HEK293 (cell line): Measurements from ENCODE around the gene TPPP3.
A peak's percentile ranks its signal among the peaks of the same experiment; 100 is the strongest.

Experiments
- EGR2 ChIP-seq: fragments of 450-650 bp; formaldehyde crosslinking; IDR thresholded peaks from 2 replicates; pipeline ENCODE4 v1.5.1; 2016; ENCODE audit warnings: low read depth, missing biosample characterization, missing genetic modification characterization
- GLIS2 ChIP-seq: fragments of 450-650 bp; formaldehyde crosslinking; IDR thresholded peaks from 2 replicates; pipeline ENCODE4 v1.5.1; 2016; ENCODE audit warnings: missing biosample characterization, missing genetic modification characterization
- HOXA7 ChIP-seq: sonication (generic); formaldehyde crosslinking; IDR thresholded peaks from 2 replicates; pipeline ENCODE4 v1.8.1; 2022; ENCODE audit warnings: missing genetic modification reagents, borderline replicate concordance
- HOXD13 ChIP-seq: sonication (generic); formaldehyde crosslinking; IDR thresholded peaks from 2 replicates; pipeline ENCODE4 v1.8.0; 2022; ENCODE audit warnings: missing genetic modification reagents, borderline replicate concordance
- IKZF3 ChIP-seq: fragments of 450-650 bp; IDR thresholded peaks from 2 replicates; pipeline ENCODE4 v1.5.0; 2018; ENCODE audit warnings: missing biosample characterization, mild to moderate bottlenecking, missing genetic modification characterization, moderate library complexity
- KLF1 ChIP-seq: fragments of 450-650 bp; formaldehyde crosslinking; IDR thresholded peaks from 2 replicates; pipeline ENCODE4 v1.5.1; 2016; ENCODE audit warnings: missing biosample characterization, missing genetic modification characterization
- KLF16 ChIP-seq: fragments of 450-650 bp; formaldehyde crosslinking; IDR thresholded peaks from 2 replicates; pipeline ENCODE4 v1.5.1; 2017; ENCODE audit warnings: missing biosample characterization, missing genetic modification characterization
- KLF8 ChIP-seq: fragments of 450-650 bp; formaldehyde crosslinking; IDR thresholded peaks from 2 replicates; pipeline ENCODE4 v1.5.1; 2016; ENCODE audit warnings: missing biosample characterization, missing genetic modification characterization
- KLF9 ChIP-seq: fragments of 450-650 bp; formaldehyde crosslinking; IDR thresholded peaks from 2 replicates; pipeline ENCODE4 v1.5.1; 2016; ENCODE audit warnings: missing biosample characterization, missing genetic modification characterization, low read depth
- SP7 ChIP-seq: fragments of 450-650 bp; formaldehyde crosslinking; IDR thresholded peaks from 2 replicates; pipeline ENCODE4 v1.5.1; 2016; ENCODE audit warnings: missing biosample characterization, missing genetic modification characterization
- WT1 ChIP-seq: fragments of 450-650 bp; formaldehyde crosslinking; IDR thresholded peaks from 2 replicates; pipeline ENCODE4 v1.5.1; 2016; ENCODE audit warnings: missing biosample characterization, missing genetic modification characterization
- ZBTB48 ChIP-seq: fragments of 450-650 bp; formaldehyde crosslinking; IDR thresholded peaks from 2 replicates; pipeline ENCODE4 v1.5.1; 2016; ENCODE audit warnings: missing biosample characterization, missing genetic modification characterization
- ZBTB8A ChIP-seq: fragments of 450-650 bp; formaldehyde crosslinking; IDR thresholded peaks from 2 replicates; pipeline ENCODE4 v1.5.1; 2016; ENCODE audit warnings: missing biosample characterization, missing genetic modification characterization
- ZNF10 ChIP-seq: fragments of 450-650 bp; formaldehyde crosslinking; IDR thresholded peaks from 2 replicates; pipeline ENCODE4 v1.5.1; 2017; ENCODE audit warnings: missing biosample characterization, missing genetic modification characterization
- ZNF202 ChIP-seq: fragments of 450-650 bp; formaldehyde crosslinking; IDR thresholded peaks from 2 replicates; pipeline ENCODE4 v1.5.1; 2016; ENCODE audit warnings: missing biosample characterization, missing genetic modification characterization, borderline replicate concordance
- ZNF341 ChIP-seq: fragments of 450-650 bp; formaldehyde crosslinking; IDR thresholded peaks from 2 replicates; pipeline ENCODE4; 2016; ENCODE audit warnings: low read depth, missing biosample characterization, missing genetic modification characterization
- ZNF350 ChIP-seq: fragments of 450-650 bp; formaldehyde crosslinking; IDR thresholded peaks from 2 replicates; pipeline ENCODE4 v1.5.0; 2017; ENCODE audit warnings: missing biosample characterization, mild to moderate bottlenecking, missing genetic modification characterization
- ZNF544 ChIP-seq: fragments of 450-650 bp; formaldehyde crosslinking; IDR thresholded peaks from 2 replicates; pipeline ENCODE4 v1.5.0; 2017; ENCODE audit warnings: missing biosample characterization, missing genetic modification characterization
- ZNF548 ChIP-seq: fragments of 450-650 bp; formaldehyde crosslinking; IDR thresholded peaks from 2 replicates; pipeline ENCODE4 v1.5.1; 2016; ENCODE audit warnings: missing biosample characterization, missing genetic modification characterization
- ZNF654 ChIP-seq: fragments of 450-650 bp; formaldehyde crosslinking; IDR thresholded peaks from 2 replicates; pipeline ENCODE4 v1.5.1; 2016; ENCODE audit warnings: low read depth, missing biosample characterization, missing genetic modification characterization
- ZNF660 ChIP-seq: fragments of 450-650 bp; IDR thresholded peaks from 2 replicates; pipeline ENCODE4 v1.5.1; 2018; ENCODE audit warnings: missing biosample characterization, mild to moderate bottlenecking, missing genetic modification characterization
- TF ChIP-seq, protein P1 (sequence below): IDR thresholded peaks from 2 replicates; pipeline ENCODE4 v1.6.1; 2011; ENCODE audit warnings: mild to moderate bottlenecking, low read depth, low read length, borderline replicate concordance
- TF ChIP-seq, protein P2 (sequence below): fragments of 450-650 bp; IDR thresholded peaks from 2 replicates; pipeline ENCODE4 v1.5.1; 2018; ENCODE audit warnings: missing biosample characterization, mild to moderate bottlenecking, missing genetic modification characterization
- TF ChIP-seq, protein P3 (sequence below): fragments of 450-650 bp; formaldehyde crosslinking; IDR thresholded peaks from 2 replicates; pipeline ENCODE4 v1.5.1; 2016; ENCODE audit warnings: missing biosample characterization, missing genetic modification characterization
- TF ChIP-seq, protein P4 (sequence below): fragments of 450-650 bp; formaldehyde crosslinking; IDR thresholded peaks from 2 replicates; pipeline ENCODE4 v1.5.1; 2017; ENCODE audit warnings: missing biosample characterization, missing genetic modification characterization
- TF ChIP-seq, protein P5 (sequence below): fragments of 450-650 bp; formaldehyde crosslinking; IDR thresholded peaks from 2 replicates; pipeline ENCODE4 v1.5.1; 2016; ENCODE audit warnings: missing biosample characterization, missing genetic modification characterization, low read depth
- TF ChIP-seq, protein P6 (sequence below): fragments of 450-650 bp; formaldehyde crosslinking; conservative IDR thresholded peaks from 2 replicates; pipeline ENCODE4 v1.5.1; 2016; ENCODE audit warnings: low read depth, missing biosample characterization, missing genetic modification characterization

Gene TPPP3

DNA sequence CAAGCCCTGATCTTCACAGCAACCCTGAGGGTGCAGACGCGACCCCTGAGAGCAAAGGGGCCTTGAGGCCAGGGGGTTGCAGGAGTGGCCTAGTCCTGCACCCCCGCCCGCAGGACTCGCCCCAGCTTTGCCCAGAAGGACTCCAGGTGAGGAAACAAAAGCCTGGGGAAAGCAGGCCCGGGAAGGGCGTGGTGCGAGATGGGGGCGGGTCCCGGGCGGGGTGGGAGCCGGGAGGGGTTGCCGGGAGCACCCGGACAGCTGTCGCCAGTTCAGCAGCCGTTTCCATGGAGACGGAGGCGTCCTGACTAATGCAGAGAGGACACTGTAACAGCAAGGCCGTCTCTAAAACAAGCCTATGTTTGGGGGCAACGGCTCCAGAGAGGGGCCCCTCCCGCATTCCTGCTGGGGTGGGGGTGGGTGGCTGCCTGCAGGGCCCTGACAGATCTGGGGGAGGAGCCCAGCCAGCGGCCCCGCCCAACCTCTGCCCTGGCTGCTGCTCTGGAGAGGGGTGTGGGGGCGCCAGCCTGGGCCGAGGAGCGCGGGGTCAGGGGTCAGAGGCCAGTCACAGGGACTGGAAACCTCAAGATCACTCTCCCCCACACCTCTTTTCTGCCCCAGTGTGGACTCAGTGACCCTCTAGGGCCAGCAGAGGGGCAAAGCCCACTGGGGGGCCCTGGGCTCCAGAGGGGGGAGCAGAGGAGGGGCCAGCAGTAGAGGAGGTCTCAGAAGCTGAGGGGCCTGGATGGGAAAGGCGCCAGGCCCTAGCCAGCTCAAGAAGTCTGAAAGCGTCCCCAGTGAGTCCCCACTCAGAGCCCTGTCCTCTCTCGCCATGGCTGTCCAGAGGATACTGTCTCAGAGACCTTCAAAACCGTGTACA, 3.1 kb upstream of the TPPP3 start (continued):
- TF ChIP-seq ZNF202 (tag by site-specific recombination) = no peak
- no peak for TF ChIP-seq ZNF350 (tag by site-specific recombination)
- no peak; the same call in 1 of the 2 replicates for TF ChIP-seq ZNF660 (tag by site-specific recombination)
- TF ChIP-seq WT1 (tag by site-specific recombination) = no peak
- TF ChIP-seq, protein P1, sequence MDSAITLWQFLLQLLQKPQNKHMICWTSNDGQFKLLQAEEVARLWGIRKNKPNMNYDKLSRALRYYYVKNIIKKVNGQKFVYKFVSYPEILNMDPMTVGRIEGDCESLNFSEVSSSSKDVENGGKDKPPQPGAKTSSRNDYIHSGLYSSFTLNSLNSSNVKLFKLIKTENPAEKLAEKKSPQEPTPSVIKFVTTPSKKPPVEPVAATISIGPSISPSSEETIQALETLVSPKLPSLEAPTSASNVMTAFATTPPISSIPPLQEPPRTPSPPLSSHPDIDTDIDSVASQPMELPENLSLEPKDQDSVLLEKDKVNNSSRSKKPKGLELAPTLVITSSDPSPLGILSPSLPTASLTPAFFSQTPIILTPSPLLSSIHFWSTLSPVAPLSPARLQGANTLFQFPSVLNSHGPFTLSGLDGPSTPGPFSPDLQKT = no peak
- TF ChIP-seq KLF8 (tag by site-specific recombination) = no peak
- TF ChIP-seq ZBTB48 (tag by site-specific recombination) = no peak
- peak; percentile 97 for TF ChIP-seq KLF1 (tag by site-specific recombination)
- TF ChIP-seq EGR2 (tag by site-specific recombination) = 0 out of 2 replicates have a peak, but pooled peaks have one; percentile 26
- no peak for TF ChIP-seq ZBTB8A
- no peak for TF ChIP-seq HOXD13 (CRISPR knock-in tag)
- no peak for TF ChIP-seq ZNF548
- TF ChIP-seq, protein P2, sequence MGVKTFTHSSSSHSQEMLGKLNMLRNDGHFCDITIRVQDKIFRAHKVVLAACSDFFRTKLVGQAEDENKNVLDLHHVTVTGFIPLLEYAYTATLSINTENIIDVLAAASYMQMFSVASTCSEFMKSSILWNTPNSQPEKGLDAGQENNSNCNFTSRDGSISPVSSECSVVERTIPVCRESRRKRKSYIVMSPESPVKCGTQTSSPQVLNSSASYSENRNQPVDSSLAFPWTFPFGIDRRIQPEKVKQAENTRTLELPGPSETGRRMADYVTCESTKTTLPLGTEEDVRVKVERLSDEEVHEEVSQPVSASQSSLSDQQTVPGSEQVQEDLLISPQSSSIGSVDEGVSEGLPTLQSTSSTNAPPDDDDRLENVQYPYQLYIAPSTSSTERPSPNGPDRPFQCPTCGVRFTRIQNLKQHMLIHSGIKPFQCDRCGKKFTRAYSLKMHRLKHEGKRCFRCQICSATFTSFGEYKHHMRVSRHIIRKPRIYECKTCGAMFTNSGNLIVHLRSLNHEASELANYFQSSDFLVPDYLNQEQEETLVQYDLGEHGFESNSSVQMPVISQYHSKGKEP = 0 out of 2 replicates have a peak, but pooled peaks have one; percentile 19
- TF ChIP-seq, protein P3, sequence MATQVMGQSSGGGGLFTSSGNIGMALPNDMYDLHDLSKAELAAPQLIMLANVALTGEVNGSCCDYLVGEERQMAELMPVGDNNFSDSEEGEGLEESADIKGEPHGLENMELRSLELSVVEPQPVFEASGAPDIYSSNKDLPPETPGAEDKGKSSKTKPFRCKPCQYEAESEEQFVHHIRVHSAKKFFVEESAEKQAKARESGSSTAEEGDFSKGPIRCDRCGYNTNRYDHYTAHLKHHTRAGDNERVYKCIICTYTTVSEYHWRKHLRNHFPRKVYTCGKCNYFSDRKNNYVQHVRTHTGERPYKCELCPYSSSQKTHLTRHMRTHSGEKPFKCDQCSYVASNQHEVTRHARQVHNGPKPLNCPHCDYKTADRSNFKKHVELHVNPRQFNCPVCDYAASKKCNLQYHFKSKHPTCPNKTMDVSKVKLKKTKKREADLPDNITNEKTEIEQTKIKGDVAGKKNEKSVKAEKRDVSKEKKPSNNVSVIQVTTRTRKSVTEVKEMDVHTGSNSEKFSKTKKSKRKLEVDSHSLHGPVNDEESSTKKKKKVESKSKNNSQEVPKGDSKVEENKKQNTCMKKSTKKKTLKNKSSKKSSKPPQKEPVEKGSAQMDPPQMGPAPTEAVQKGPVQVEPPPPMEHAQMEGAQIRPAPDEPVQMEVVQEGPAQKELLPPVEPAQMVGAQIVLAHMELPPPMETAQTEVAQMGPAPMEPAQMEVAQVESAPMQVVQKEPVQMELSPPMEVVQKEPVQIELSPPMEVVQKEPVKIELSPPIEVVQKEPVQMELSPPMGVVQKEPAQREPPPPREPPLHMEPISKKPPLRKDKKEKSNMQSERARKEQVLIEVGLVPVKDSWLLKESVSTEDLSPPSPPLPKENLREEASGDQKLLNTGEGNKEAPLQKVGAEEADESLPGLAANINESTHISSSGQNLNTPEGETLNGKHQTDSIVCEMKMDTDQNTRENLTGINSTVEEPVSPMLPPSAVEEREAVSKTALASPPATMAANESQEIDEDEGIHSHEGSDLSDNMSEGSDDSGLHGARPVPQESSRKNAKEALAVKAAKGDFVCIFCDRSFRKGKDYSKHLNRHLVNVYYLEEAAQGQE (tag by site-specific recombination) = no peak
- TF ChIP-seq, protein P4, sequence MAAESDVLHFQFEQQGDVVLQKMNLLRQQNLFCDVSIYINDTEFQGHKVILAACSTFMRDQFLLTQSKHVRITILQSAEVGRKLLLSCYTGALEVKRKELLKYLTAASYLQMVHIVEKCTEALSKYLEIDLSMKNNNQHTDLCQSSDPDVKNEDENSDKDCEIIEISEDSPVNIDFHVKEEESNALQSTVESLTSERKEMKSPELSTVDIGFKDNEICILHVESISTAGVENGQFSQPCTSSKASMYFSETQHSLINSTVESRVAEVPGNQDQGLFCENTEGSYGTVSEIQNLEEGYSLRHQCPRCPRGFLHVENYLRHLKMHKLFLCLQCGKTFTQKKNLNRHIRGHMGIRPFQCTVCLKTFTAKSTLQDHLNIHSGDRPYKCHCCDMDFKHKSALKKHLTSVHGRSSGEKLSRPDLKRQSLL (tag by site-specific recombination) = no peak
- TF ChIP-seq, protein P5, sequence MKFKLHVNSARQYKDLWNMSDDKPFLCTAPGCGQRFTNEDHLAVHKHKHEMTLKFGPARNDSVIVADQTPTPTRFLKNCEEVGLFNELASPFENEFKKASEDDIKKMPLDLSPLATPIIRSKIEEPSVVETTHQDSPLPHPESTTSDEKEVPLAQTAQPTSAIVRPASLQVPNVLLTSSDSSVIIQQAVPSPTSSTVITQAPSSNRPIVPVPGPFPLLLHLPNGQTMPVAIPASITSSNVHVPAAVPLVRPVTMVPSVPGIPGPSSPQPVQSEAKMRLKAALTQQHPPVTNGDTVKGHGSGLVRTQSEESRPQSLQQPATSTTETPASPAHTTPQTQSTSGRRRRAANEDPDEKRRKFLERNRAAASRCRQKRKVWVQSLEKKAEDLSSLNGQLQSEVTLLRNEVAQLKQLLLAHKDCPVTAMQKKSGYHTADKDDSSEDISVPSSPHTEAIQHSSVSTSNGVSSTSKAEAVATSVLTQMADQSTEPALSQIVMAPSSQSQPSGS = no peak
- no peak for TF ChIP-seq IKZF3 (tag by site-specific recombination)
- 0 out of 2 replicates have a peak, but pooled peaks have one; percentile 19 for TF ChIP-seq SP7 (tag by site-specific recombination)
- 0 out of 2 replicates have a peak, but pooled peaks have one; percentile 39 for TF ChIP-seq ZNF10 (tag by site-specific recombination)
- peak; percentile 93 for TF ChIP-seq KLF9 (tag by site-specific recombination)
- no peak for TF ChIP-seq ZNF544 (tag by site-specific recombination)
- TF ChIP-seq, protein P6, sequence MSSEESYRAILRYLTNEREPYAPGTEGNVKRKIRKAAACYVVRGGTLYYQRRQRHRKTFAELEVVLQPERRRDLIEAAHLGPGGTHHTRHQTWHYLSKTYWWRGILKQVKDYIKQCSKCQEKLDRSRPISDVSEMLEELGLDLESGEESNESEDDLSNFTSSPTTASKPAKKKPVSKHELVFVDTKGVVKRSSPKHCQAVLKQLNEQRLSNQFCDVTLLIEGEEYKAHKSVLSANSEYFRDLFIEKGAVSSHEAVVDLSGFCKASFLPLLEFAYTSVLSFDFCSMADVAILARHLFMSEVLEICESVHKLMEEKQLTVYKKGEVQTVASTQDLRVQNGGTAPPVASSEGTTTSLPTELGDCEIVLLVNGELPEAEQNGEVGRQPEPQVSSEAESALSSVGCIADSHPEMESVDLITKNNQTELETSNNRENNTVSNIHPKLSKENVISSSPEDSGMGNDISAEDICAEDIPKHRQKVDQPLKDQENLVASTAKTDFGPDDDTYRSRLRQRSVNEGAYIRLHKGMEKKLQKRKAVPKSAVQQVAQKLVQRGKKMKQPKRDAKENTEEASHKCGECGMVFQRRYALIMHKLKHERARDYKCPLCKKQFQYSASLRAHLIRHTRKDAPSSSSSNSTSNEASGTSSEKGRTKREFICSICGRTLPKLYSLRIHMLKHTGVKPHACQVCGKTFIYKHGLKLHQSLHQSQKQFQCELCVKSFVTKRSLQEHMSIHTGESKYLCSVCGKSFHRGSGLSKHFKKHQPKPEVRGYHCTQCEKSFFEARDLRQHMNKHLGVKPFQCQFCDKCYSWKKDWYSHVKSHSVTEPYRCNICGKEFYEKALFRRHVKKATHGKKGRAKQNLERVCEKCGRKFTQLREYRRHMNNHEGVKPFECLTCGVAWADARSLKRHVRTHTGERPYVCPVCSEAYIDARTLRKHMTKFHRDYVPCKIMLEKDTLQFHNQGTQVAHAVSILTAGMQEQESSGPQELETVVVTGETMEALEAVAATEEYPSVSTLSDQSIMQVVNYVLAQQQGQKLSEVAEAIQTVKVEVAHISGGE (tag by site-specific recombination) = peak; percentile 51
- TF ChIP-seq GLIS2 (tag by site-specific recombination) = 0 out of 2 replicates have a peak, but pooled peaks have one; percentile 27
- no peak for TF ChIP-seq ZNF654 (tag by site-specific recombination)
- TF ChIP-seq KLF16 (tag by site-specific recombination) = peak; percentile 72; the same call in 1 of the 2 replicates
- TF ChIP-seq ZNF341 (tag by site-specific recombination) = peak; percentile 84
- TF ChIP-seq HOXA7 = no peak
